HL-60 (cell line): ENCODE measurements around the gene GDF7.

Experiments used
- GABPA ChIP-seq: IDR thresholded peaks from 2 replicates; pipeline ENCODE4 v1.6.1; 2012; ENCODE audit warnings: low read depth
- POLR2AphosphoS5 ChIP-seq: IDR thresholded peaks from 2 replicates; pipeline ENCODE4 v1.6.1; 2012; ENCODE audit warnings: low read depth
- REST ChIP-seq: IDR thresholded peaks from 2 replicates; pipeline ENCODE4 v1.6.1; 2012; ENCODE audit warnings: low read depth; ENCODE audit not compliant: insufficient replicate concordance
- SPI1 ChIP-seq: IDR thresholded peaks from 2 replicates; pipeline ENCODE4 v1.6.1; 2012; ENCODE audit warnings: low read depth, mild to moderate bottlenecking, borderline replicate concordance
- TF ChIP-seq, protein P1 (sequence below): IDR thresholded peaks from one replicate; pipeline ENCODE4 v1.5.1; 2011; ENCODE audit warnings: low read length, control low read depth, inconsistent platforms; ENCODE audit not compliant: insufficient read depth

- TF ChIP-seq, protein P1, sequence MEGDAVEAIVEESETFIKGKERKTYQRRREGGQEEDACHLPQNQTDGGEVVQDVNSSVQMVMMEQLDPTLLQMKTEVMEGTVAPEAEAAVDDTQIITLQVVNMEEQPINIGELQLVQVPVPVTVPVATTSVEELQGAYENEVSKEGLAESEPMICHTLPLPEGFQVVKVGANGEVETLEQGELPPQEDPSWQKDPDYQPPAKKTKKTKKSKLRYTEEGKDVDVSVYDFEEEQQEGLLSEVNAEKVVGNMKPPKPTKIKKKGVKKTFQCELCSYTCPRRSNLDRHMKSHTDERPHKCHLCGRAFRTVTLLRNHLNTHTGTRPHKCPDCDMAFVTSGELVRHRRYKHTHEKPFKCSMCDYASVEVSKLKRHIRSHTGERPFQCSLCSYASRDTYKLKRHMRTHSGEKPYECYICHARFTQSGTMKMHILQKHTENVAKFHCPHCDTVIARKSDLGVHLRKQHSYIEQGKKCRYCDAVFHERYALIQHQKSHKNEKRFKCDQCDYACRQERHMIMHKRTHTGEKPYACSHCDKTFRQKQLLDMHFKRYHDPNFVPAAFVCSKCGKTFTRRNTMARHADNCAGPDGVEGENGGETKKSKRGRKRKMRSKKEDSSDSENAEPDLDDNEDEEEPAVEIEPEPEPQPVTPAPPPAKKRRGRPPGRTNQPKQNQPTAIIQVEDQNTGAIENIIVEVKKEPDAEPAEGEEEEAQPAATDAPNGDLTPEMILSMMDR: no peak
- TF ChIP-seq POLR2AphosphoS5 (no peak), REST (no peak), SPI1 (no peak), GABPA (no peak)
Measured at GRCh38 chr2:20622296-20622686, 44.7 kb upstream of the GDF7 start.
